22Rv1 (cell line): ENCODE data around the gene AFTPH.

Experiments
- ZFX ChIP-seq: fragments of 450-650 bp; IDR thresholded peaks from 2 replicates; pipeline ENCODE4 v1.6.1; 2017; ENCODE audit warnings: antibody characterized with exemption, borderline replicate concordance
- TF ChIP-seq, protein P1 (sequence below): fragments of 450-650 bp; IDR thresholded peaks from 2 replicates; pipeline ENCODE4 v1.5.1; 2017; ENCODE audit warnings: mild to moderate bottlenecking

- TF ChIP-seq, protein P1, sequence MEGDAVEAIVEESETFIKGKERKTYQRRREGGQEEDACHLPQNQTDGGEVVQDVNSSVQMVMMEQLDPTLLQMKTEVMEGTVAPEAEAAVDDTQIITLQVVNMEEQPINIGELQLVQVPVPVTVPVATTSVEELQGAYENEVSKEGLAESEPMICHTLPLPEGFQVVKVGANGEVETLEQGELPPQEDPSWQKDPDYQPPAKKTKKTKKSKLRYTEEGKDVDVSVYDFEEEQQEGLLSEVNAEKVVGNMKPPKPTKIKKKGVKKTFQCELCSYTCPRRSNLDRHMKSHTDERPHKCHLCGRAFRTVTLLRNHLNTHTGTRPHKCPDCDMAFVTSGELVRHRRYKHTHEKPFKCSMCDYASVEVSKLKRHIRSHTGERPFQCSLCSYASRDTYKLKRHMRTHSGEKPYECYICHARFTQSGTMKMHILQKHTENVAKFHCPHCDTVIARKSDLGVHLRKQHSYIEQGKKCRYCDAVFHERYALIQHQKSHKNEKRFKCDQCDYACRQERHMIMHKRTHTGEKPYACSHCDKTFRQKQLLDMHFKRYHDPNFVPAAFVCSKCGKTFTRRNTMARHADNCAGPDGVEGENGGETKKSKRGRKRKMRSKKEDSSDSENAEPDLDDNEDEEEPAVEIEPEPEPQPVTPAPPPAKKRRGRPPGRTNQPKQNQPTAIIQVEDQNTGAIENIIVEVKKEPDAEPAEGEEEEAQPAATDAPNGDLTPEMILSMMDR = no peak
- no peak for TF ChIP-seq ZFX
Observed at GRCh38 chr2:64548761-64549160, 24.6 kb downstream of the AFTPH start.
